HepG2 (cell line): ENCODE measurements around the gene LY6G5B. TPM values are rescaled to one million over a fixed set of nuclear protein-coding genes. Genes with fewer than 3 reads are reported as not detected.

Source experiments
- HDAC1 ChIP-seq: sonication (generic); formaldehyde crosslinking; IDR thresholded peaks from 2 replicates; pipeline ENCODE4 v1.5.1; 2020; ENCODE audit warnings: mild to moderate bottlenecking, missing genetic modification reagents
- IRX3 ChIP-seq: sonication (generic); formaldehyde crosslinking; IDR thresholded peaks from 2 replicates; pipeline ENCODE4 v1.8.1; 2023; ENCODE audit warnings: mild to moderate bottlenecking, low read depth, missing genetic modification reagents, borderline replicate concordance
- RBFOX2 ChIP-seq: fragments of 200-400 bp; formaldehyde crosslinking; IDR thresholded peaks from 2 replicates; pipeline ENCODE4 v1.6.1; 2017; ENCODE audit warnings: low read depth, mild to moderate bottlenecking, low read length
- RFXAP ChIP-seq: sonication (generic); formaldehyde crosslinking; IDR thresholded peaks from 2 replicates; pipeline ENCODE4 v1.4.0; 2020; ENCODE audit warnings: missing genetic modification reagents, borderline replicate concordance
- SALL1 ChIP-seq: sonication (generic); formaldehyde crosslinking; IDR thresholded peaks from 2 replicates; pipeline ENCODE4 v1.8.0; 2022; ENCODE audit warnings: mild to moderate bottlenecking, missing genetic modification reagents
- SAP130 ChIP-seq: IDR thresholded peaks from 2 replicates; pipeline ENCODE4 v1.6.1; 2016; ENCODE audit warnings: low read depth
- SIN3A ChIP-seq: IDR thresholded peaks from 2 replicates; pipeline ENCODE4 v1.6.1; 2011; ENCODE audit warnings: low read depth, mild to moderate bottlenecking, control low read depth, low read length, borderline replicate concordance
- ZNF878 ChIP-seq: sonication (generic); formaldehyde crosslinking; IDR thresholded peaks from 2 replicates; pipeline ENCODE4 v1.8.1; 2023; ENCODE audit warnings: mild to moderate bottlenecking, missing genetic modification reagents, moderate library complexity
- polyA plus RNA-seq, 8 experiments: library from polyadenylated mRNA; depleted of rRNA in 3 of 8; stranded (reverse) in 7 of 8; unstranded in 1 of 8; fragments of >200 nt; fragmentation: Illumina TruSeq in 4 of 8; extraction: Trizol in 4 of 8; gene quantifications; 2 replicates each; pipeline versions ENCODE4 v1.2.1 to v1.2.3, GENCODE V29; 2011 to 2016; ENCODE audit warnings: low read depth in 4 of 8, missing spikeins in 1 of 8, mixed read lengths in 1 of 8; ENCODE audit not compliant: insufficient read depth in 1 of 8
- total RNA-seq, 5 experiments: library from RNA; depleted of rRNA; stranded (reverse); fragments of >200 nt; fragmentation: Illumina TruSeq; extraction: Trizol; gene quantifications; 2 replicates each; pipeline ENCODE4 v1.2.3, GENCODE V29; 2016; ENCODE audit warnings: low read depth in 1 of 5
- TF ChIP-seq, protein P1 (sequence below), 2 experiments: sonication (generic) in 1 of 2; formaldehyde crosslinking in 1 of 2; IDR thresholded peaks; 2 replicates each; pipeline versions ENCODE4 v1.4.0 to v1.6.1; 2016 to 2020; ENCODE audit warnings: borderline replicate concordance in 1 of 2, low read depth in 1 of 2, mild to moderate bottlenecking in 1 of 2, missing genetic modification reagents in 1 of 2
- TF ChIP-seq, protein P2 (sequence below): sonication (generic); formaldehyde crosslinking; IDR thresholded peaks from 2 replicates; pipeline ENCODE4 v1.4.0; 2020; ENCODE audit warnings: missing genetic modification reagents, borderline replicate concordance
- TF ChIP-seq, protein P3 (sequence below): sonication (generic); formaldehyde crosslinking; IDR thresholded peaks from 2 replicates; pipeline ENCODE4 v1.4.0; 2020; ENCODE audit warnings: mild to moderate bottlenecking, missing genetic modification reagents
- TF ChIP-seq, protein P4 (sequence below): IDR thresholded peaks from 2 replicates; pipeline ENCODE4 v1.6.1; 2016; ENCODE audit warnings: missing genetic modification reagents, missing compliant biosample characterization
- TF ChIP-seq, protein P5 (sequence below): sonication (generic); formaldehyde crosslinking; IDR thresholded peaks from 2 replicates; pipeline ENCODE4 v1.4.0; 2020; ENCODE audit warnings: mild to moderate bottlenecking, low read depth, missing genetic modification reagents
- TF ChIP-seq, protein P6 (sequence below): sonication (generic); formaldehyde crosslinking; IDR thresholded peaks from 2 replicates; pipeline ENCODE4 v1.8.1; 2023; ENCODE audit warnings: mild to moderate bottlenecking, missing genetic modification reagents, borderline replicate concordance

The LY6G5B gene
- total and polyA plus RNA-seq, 2 of the 13 experiments (the other 11 are each of a cell fraction or from before 2014, with no cell fraction given) = 7.8 to 15.7 TPM

DNA sequence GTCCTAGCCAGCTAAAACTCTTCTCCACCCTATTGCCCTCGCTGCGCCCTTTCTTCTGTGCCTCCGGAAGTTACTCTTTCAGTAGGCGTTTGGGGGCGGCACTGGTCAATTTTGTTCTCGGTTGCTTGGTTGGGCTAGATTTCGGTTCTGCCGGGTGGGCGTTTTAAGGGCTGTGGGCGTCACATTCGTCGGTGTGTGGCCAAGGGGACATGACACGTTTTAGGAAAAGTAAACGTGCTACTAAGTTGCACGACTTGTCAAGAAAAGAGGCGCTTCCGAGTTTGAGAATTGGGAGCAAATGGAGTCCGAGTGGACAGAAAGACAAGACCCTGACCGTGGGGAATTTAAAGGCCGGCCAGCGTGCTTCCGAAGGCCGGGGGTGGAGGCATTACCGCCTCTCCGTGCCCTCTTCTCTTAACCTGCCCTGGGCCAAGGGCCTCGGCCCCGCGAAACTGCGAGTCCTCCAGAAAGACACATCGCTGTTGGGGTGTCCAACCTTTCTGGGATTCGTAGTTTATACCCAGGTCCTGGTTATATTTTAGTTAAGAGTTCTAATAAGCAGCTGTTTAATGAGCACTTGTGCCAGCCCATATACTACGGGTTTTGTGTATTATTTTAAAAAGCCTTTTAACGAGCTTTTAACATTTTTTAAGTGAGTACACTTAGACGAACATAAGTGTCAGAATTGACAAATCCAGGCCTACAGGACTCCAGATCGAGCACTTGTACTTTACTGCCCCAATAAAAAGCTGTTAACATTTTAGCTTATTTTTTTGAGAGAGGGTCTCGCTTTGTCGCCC lies 16.7 kb upstream of the LY6G5B start (continued):
- TF ChIP-seq, protein P1, sequence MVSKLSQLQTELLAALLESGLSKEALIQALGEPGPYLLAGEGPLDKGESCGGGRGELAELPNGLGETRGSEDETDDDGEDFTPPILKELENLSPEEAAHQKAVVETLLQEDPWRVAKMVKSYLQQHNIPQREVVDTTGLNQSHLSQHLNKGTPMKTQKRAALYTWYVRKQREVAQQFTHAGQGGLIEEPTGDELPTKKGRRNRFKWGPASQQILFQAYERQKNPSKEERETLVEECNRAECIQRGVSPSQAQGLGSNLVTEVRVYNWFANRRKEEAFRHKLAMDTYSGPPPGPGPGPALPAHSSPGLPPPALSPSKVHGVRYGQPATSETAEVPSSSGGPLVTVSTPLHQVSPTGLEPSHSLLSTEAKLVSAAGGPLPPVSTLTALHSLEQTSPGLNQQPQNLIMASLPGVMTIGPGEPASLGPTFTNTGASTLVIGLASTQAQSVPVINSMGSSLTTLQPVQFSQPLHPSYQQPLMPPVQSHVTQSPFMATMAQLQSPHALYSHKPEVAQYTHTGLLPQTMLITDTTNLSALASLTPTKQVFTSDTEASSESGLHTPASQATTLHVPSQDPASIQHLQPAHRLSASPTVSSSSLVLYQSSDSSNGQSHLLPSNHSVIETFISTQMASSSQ (IDR thresholded peaks at IDR 0.05; ENCODE audit: low read depth) = peak; percentile 50
- TF ChIP-seq, protein P1 (CRISPR knock-in tag; IDR thresholded peaks at IDR 0.05; ENCODE audit: borderline replicate concordance) = no peak; the same call in 1 of the 2 replicates
- TF ChIP-seq SIN3A (peak; percentile 61; the same call in 1 of the 2 replicates), RFXAP (CRISPR knock-in tag) (no peak; the same call in 1 of the 2 replicates), SALL1 (CRISPR knock-in tag) (peak; percentile 53), IRX3 (CRISPR knock-in tag) (0 out of 2 replicates have a peak, but pooled peaks have one; percentile 39), SAP130 (CRISPR knock-in tag) (peak; percentile 22), HDAC1 (CRISPR knock-in tag) (peak; percentile 13), RBFOX2 (peak; percentile 16; the same call in 1 of the 2 replicates), ZNF878 (CRISPR knock-in tag) (peak; percentile 48; the same call in 1 of the 2 replicates)
- TF ChIP-seq, protein P2, sequence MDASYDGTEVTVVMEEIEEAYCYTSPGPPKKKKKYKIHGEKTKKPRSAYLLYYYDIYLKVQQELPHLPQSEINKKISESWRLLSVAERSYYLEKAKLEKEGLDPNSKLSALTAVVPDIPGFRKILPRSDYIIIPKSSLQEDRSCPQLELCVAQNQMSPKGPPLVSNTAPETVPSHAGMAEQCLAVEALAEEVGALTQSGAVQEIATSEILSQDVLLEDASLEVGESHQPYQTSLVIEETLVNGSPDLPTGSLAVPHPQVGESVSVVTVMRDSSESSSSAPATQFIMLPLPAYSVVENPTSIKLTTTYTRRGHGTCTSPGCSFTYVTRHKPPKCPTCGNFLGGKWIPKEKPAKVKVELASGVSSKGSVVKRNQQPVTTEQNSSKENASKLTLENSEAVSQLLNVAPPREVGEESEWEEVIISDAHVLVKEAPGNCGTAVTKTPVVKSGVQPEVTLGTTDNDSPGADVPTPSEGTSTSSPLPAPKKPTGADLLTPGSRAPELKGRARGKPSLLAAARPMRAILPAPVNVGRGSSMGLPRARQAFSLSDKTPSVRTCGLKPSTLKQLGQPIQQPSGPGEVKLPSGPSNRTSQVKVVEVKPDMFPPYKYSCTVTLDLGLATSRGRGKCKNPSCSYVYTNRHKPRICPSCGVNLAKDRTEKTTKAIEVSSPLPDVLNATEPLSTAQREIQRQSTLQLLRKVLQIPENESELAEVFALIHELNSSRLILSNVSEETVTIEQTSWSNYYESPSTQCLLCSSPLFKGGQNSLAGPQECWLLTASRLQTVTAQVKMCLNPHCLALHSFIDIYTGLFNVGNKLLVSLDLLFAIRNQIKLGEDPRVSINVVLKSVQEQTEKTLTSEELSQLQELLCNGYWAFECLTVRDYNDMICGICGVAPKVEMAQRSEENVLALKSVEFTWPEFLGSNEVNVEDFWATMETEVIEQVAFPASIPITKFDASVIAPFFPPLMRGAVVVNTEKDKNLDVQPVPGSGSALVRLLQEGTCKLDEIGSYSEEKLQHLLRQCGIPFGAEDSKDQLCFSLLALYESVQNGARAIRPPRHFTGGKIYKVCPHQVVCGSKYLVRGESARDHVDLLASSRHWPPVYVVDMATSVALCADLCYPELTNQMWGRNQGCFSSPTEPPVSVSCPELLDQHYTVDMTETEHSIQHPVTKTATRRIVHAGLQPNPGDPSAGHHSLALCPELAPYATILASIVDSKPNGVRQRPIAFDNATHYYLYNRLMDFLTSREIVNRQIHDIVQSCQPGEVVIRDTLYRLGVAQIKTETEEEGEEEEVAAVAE = 0 out of 2 replicates have a peak, but pooled peaks have one; percentile 5
- TF ChIP-seq, protein P3, sequence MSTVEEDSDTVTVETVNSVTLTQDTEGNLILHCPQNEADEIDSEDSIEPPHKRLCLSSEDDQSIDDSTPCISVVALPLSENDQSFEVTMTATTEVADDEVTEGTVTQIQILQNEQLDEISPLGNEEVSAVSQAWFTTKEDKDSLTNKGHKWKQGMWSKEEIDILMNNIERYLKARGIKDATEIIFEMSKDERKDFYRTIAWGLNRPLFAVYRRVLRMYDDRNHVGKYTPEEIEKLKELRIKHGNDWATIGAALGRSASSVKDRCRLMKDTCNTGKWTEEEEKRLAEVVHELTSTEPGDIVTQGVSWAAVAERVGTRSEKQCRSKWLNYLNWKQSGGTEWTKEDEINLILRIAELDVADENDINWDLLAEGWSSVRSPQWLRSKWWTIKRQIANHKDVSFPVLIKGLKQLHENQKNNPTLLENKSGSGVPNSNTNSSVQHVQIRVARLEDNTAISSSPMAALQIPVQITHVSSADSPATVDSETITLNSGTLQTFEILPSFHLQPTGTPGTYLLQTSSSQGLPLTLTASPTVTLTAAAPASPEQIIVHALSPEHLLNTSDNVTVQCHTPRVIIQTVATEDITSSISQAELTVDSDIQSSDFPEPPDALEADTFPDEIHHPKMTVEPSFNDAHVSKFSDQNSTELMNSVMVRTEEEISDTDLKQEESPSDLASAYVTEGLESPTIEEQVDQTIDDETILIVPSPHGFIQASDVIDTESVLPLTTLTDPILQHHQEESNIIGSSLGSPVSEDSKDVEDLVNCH (CRISPR knock-in tag) = no peak
- TF ChIP-seq, protein P4, sequence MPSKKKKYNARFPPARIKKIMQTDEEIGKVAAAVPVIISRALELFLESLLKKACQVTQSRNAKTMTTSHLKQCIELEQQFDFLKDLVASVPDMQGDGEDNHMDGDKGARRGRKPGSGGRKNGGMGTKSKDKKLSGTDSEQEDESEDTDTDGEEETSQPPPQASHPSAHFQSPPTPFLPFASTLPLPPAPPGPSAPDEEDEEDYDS (CRISPR knock-in tag) = peak; percentile 83
- TF ChIP-seq, protein P5, sequence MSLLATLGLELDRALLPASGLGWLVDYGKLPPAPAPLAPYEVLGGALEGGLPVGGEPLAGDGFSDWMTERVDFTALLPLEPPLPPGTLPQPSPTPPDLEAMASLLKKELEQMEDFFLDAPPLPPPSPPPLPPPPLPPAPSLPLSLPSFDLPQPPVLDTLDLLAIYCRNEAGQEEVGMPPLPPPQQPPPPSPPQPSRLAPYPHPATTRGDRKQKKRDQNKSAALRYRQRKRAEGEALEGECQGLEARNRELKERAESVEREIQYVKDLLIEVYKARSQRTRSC (CRISPR knock-in tag) = 0 out of 2 replicates have a peak, but pooled peaks have one; percentile 10
- TF ChIP-seq, protein P6, sequence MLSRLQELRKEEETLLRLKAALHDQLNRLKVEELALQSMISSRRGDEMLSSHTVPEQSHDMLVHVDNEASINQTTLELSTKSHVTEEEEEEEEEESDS (CRISPR knock-in tag) = 0 out of 2 replicates have a peak, but pooled peaks have one; percentile 27
